ENCODE results near the gene PHF14.
"Not testable (repeated sequence)": the region's sequence is repeated elsewhere in the genome, so short reads cannot be mapped to it uniquely, and the experiment has no call there.

Gene PHF14, protein sequence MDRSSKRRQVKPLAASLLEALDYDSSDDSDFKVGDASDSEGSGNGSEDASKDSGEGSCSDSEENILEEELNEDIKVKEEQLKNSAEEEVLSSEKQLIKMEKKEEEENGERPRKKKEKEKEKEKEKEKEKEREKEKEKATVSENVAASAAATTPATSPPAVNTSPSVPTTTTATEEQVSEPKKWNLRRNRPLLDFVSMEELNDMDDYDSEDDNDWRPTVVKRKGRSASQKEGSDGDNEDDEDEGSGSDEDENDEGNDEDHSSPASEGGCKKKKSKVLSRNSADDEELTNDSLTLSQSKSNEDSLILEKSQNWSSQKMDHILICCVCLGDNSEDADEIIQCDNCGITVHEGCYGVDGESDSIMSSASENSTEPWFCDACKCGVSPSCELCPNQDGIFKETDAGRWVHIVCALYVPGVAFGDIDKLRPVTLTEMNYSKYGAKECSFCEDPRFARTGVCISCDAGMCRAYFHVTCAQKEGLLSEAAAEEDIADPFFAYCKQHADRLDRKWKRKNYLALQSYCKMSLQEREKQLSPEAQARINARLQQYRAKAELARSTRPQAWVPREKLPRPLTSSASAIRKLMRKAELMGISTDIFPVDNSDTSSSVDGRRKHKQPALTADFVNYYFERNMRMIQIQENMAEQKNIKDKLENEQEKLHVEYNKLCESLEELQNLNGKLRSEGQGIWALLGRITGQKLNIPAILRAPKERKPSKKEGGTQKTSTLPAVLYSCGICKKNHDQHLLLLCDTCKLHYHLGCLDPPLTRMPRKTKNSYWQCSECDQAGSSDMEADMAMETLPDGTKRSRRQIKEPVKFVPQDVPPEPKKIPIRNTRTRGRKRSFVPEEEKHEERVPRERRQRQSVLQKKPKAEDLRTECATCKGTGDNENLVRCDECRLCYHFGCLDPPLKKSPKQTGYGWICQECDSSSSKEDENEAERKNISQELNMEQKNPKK

DNA sequence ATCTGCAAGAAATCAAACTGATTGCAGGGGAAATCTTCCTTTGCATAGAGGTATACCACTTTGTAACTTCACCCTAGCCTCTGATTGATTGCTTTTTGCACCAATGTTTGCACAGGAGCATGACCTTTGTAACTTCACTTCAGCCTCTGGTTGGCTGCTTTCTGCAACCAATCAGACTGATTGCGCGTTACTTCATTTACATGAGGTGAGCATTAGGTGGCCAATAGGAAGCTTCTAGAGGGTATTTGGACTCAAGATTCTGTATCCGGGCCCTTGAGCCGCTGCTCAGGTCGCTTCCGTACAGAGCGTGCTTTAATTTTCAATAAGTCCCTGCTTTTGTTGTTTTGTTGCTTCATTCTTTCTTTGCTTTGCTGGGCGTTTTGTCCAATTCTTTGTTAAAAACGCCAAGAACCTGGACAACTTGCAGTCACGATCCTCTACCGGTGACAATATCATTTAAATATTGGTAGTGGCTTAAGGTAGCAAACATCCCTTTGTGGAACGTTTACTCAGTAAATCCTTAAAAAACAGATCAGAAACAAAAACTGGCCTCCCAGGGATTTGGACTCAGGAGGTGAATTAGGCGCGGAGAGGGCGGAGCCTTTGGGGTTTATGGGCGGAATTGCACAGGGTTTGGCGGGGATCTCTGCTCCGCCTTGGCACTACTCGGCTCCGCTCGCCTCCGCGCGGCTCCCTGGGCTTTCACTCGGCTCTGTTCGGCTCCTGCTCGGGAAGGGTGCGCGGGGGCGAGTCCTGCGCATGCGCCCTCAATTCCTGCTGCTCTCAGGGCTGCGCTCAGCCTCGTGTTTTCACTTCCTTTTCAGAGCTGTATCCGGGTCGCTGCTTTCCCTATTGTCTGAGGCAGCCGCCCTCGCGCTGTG lies at the start of gene PHF14:
Gene PHF14 (plus strand): TSS at position 812 of the 881 bp plus-strand sequence. CDS start 452 bp downstream, outside the sequence.
- DNase-seq, result peak; percentile 95 to 96

- no peak for DNase-seq
These were observed 49.3 kb upstream of the PHF14 start for GRCh38 chr7:10924370-10924769.

GRCh38 chr7:10928203-10928602 lies 45.5 kb upstream of the PHF14 start:
- DNase-seq, result not testable (repeated sequence)

DNA sequence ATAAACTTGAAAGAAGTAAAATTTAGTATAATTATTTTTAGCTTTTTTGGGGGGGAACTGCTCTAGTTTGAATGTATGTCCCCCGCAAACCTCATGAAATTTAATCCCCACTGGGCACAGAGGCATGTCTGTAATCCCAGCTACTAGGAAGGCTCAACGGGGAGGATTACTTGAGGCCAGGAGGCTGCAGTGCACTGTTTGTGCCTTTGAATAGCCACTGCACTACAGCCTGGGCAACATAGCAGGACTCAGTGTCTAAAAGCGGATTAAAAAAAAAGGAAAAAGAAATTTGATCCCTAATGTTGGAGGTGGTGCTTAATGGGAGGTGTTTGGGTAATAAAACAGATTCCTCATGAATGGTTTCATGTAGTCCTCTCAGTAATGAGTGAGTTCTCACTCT lies 43.1 kb upstream of the PHF14 start:
- no peak for DNase-seq

GRCh38 chr7:10931161-10931560 lies 42.5 kb upstream of the PHF14 start:
- no peak for DNase-seq

GRCh38 chr7:10934292-10934691 lies 39.4 kb upstream of the PHF14 start:
- no peak for DNase-seq

GRCh38 chr7:10939237-10939910 lies 34.3 kb upstream of the PHF14 start:
- no peak for DNase-seq

- DNase-seq, result peak; percentile 89 to 92
These were observed 33.6 kb upstream of the PHF14 start for GRCh38 chr7:10939911-10940703.

- DNase-seq, result peak in 1 of 2 donors; percentile 36
These were observed 32.8 kb upstream of the PHF14 start for GRCh38 chr7:10940704-10941355.

GRCh38 chr7:10950494-10950893 lies 23.2 kb upstream of the PHF14 start:
- DNase-seq, result no peak

- not testable (repeated sequence) for DNase-seq
These were observed 22.6 kb upstream of the PHF14 start for GRCh38 chr7:10950974-10951578.

DNA sequence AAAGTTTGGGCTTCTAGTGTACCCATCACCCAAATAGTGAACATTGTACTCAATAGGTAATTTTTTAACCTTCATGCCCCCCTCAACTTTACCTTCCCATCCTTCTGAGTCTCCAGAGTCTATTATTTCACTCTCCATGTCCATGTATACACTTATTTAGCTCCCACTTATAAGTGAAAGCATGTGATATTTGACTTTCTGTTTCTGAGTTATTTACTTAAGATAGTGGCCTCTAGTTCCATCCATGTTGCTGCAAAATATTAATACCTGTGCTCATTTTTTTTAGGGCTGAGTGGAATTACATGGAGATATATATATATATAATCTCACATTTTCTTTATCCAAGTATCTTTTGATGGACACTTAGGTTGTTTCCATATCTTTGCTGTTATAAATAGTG lies 21.1 kb upstream of the PHF14 start:
- DNase-seq, result no peak

- not testable (repeated sequence) for DNase-seq
These were observed 20.5 kb upstream of the PHF14 start for GRCh38 chr7:10953078-10953750.

GRCh38 chr7:10956528-10956927 lies 17.1 kb upstream of the PHF14 start:
- no peak for DNase-seq

- not testable (repeated sequence) for DNase-seq
These were observed 13.4 kb upstream of the PHF14 start for GRCh38 chr7:10960242-10960641.

DNA sequence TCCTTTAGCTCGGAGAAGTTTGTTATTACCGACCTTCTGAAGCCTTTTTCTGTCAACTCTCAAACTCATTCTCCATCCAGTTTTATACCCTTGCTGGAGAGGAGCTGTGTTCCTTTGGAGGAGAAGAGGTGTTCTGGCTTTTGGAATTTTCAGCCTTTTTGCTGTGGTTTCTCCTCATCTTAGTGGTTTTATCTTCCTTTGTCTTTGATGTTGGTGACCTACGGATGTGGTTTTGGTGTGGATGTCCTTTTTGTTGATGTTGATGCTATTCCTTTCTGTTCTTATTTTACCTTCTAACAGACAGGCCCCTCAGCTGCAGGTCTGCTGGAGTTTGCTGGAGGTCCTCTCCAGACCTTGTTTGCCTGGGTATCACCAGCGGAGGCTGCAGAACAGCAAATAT lies 8.7 kb upstream of the PHF14 start:
- not testable (repeated sequence) for DNase-seq

DNA sequence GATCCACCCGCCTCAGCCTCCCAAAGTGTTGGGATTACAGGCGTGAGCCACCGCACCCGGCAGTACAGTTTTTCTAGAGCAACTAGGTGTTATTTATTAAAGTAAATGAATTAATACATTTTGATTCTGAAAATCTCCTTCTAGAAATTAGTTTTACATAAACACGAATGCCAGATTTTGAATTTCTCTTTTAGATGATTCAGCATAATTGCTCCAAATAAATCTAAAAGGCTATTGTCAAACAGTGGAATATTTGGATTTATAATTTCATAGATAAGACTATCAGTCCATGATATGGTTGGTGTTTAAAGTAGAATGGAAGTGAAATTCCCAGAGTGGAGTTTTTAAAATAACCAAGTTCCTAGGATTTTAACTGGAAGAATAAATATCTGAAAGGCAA lies 1.5 kb upstream of the PHF14 start:
- DNase-seq, result no peak

GRCh38 chr7:10973942-10974911 lies 555 bp downstream of the PHF14 start:
- peak in 1 of 2 donors; percentile 6 for DNase-seq

Measured in CD4-positive, alpha-beta T cell treated with Interleukin-1 beta for 1 hour (primary cell).